ENCODE results near the gene CDC42BPG. TPM values are rescaled to one million over a fixed set of nuclear protein-coding genes. Genes with fewer than 3 reads are reported as not detected.
A peak's percentile ranks its signal among the peaks of the same experiment; 100 is the strongest.

CDC42BPG gene
- total RNA-seq, 2 donors from 2014 or later = 13.5 to 18.9 TPM

GRCh38 chr11:64888406-64888728 is 43.9 kb upstream of the CDC42BPG start:
- Histone ChIP-seq H3K4me1 (peaks cover 59% of the 10 kb centered on the region), H3K9me3 (no peaks in the 10 kb centered on the region), H3K4me3 (no peak overlapping the region), H3K27ac (peak overlapping the region; percentile 11 to 64 (median 58)), H3K36me3 (replicated peaks in 1 of 2; ENCODE audit: insufficient read depth in 1 of 2, low read depth in 2 of 2) (no peaks in the 10 kb centered on the region), H3K27me3 (no peaks in the 10 kb centered on the region)
- intact Hi-C loops (cut with DNase I) = no loop called here
- ATAC-seq (no peak), DNase-seq (no peak)
- no peak for TF ChIP-seq POLR2A (IDR thresholded peaks at IDR 0.05)
- TF ChIP-seq CTCF (IDR thresholded peaks at IDR 0.05) = no peak
- WGBS, 2 donors = 48 to 53% methylated on average over 8 of the region's 8 CpGs

GRCh38 chr11:64887757-64888405 is 43.4 kb upstream of the CDC42BPG start:
- no peaks in the 10 kb centered on the region for H3K36me3 ChIP-seq (replicated peaks in 1 of 2; ENCODE audit: insufficient read depth in 1 of 2, low read depth in 2 of 2)
- peak overlapping the region; percentile 11 to 64 (median 58) for H3K27ac ChIP-seq
- DNase-seq = peak; percentile 76 to 85 (median 82)
- WGBS, 2 donors = 7 to 11% methylated on average over 14 to 34 of the region's 34 CpGs
- no peaks in the 10 kb centered on the region for H3K27me3 ChIP-seq
- no peak overlapping the region for H3K4me3 ChIP-seq
- TF ChIP-seq POLR2A (IDR thresholded peaks at IDR 0.05) (peak in 2 of 3 donors; percentile 13 to 23), CTCF (IDR thresholded peaks at IDR 0.05) (peak; percentile 88 to 98 (median 93))
- peaks cover 54% of the 10 kb centered on the region for H3K4me1 ChIP-seq
- intact Hi-C loops (cut with DNase I) = no loop called here
- no peaks in the 10 kb centered on the region for H3K9me3 ChIP-seq
- peak; percentile 85 for ATAC-seq

- intact Hi-C loops (cut with DNase I) = no loop called here
- no peak for DNase-seq
- no peaks in the 10 kb centered on the region for H3K9me3 ChIP-seq
- H3K4me1 ChIP-seq = peaks cover 48% of the 10 kb centered on the region
- WGBS, 2 donors = 74 to 78% methylated on average over 8 of the region's 8 CpGs
- no peak for TF ChIP-seq POLR2A (IDR thresholded peaks at IDR 0.05)
- no peak for TF ChIP-seq CTCF (IDR thresholded peaks at IDR 0.05)
- no peaks in the 10 kb centered on the region for H3K27me3 ChIP-seq
- ATAC-seq = no peak
- no peak overlapping the region for H3K4me3 ChIP-seq
- H3K36me3 ChIP-seq (replicated peaks in 1 of 2; ENCODE audit: insufficient read depth in 1 of 2, low read depth in 2 of 2) = no peaks in the 10 kb centered on the region
- H3K27ac ChIP-seq = peak overlapping the region in 3 of 4 donors; percentile 53 to 64 (median 62)
Measured at GRCh38 chr11:64887234-64887756, 42.8 kb upstream of the CDC42BPG start.

- no peak for TF ChIP-seq CTCF (IDR thresholded peaks at IDR 0.05)
- no peak for TF ChIP-seq POLR2A (IDR thresholded peaks at IDR 0.05)
- H3K4me1 ChIP-seq = peaks cover 31% of the 10 kb centered on the region
- H3K4me3 ChIP-seq = no peak overlapping the region
- no peak for DNase-seq
- no peaks in the 10 kb centered on the region for H3K27me3 ChIP-seq
- intact Hi-C loops (cut with DNase I) = no loop called here
- WGBS, 2 donors = 61 to 75% methylated on average over 8 to 15 of the region's 15 CpGs
- no peaks in the 10 kb centered on the region for H3K36me3 ChIP-seq (replicated peaks in 1 of 2; ENCODE audit: insufficient read depth in 1 of 2, low read depth in 2 of 2)
- no peak overlapping the region for H3K27ac ChIP-seq
- H3K9me3 ChIP-seq = no peaks in the 10 kb centered on the region
- ATAC-seq = no peak
Measured at GRCh38 chr11:64885367-64886286, 41.2 kb upstream of the CDC42BPG start.

All from body of pancreas (tissue), 4 donors.